ENCODE data around the gene SRPX.

GRCh38 chrX:38102240-38102639 lies 118.4 kb downstream of the SRPX start:
- TF ChIP-seq CTCF (IDR thresholded peaks at IDR 0.05) (no peak), POLR2A (IDR thresholded peaks at IDR 0.05) (no peak)
